ENCODE measurements around the gene LGALS7.
"Not testable (repeated sequence)": the region's sequence is repeated elsewhere in the genome, so short reads cannot be mapped to it uniquely, and the experiment has no call there.

Gene LGALS7

DNA sequence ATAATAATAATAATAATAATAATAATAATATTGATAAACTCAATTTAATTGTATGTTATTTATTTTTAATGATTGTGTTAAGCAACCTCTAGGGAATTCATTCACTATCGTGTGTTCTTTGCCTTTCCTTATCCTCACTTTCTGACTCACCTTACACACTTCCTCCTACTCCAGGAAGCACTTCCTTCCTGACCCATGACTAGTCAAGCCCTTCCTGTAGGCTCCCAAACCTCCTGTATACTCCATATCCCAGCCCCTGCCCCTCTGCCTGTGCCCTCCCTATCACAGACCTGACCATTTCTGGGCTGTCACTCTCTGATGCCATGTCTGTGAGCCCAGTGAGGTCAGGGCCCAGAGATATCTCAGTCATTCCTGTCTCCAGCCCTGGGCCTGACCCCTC lies 31.9 kb upstream of the LGALS7 start:
- TF ChIP-seq, protein P1, sequence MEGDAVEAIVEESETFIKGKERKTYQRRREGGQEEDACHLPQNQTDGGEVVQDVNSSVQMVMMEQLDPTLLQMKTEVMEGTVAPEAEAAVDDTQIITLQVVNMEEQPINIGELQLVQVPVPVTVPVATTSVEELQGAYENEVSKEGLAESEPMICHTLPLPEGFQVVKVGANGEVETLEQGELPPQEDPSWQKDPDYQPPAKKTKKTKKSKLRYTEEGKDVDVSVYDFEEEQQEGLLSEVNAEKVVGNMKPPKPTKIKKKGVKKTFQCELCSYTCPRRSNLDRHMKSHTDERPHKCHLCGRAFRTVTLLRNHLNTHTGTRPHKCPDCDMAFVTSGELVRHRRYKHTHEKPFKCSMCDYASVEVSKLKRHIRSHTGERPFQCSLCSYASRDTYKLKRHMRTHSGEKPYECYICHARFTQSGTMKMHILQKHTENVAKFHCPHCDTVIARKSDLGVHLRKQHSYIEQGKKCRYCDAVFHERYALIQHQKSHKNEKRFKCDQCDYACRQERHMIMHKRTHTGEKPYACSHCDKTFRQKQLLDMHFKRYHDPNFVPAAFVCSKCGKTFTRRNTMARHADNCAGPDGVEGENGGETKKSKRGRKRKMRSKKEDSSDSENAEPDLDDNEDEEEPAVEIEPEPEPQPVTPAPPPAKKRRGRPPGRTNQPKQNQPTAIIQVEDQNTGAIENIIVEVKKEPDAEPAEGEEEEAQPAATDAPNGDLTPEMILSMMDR (IDR thresholded peaks at IDR 0.05; ENCODE audit: insufficient read depth, low read depth, low read length, missing control alignments): no peak
- DNase-seq (ENCODE audit: low read depth): no peak
- no peak overlapping the region for H3K4me3 ChIP-seq (ENCODE audit: low read depth, low read length)

DNA sequence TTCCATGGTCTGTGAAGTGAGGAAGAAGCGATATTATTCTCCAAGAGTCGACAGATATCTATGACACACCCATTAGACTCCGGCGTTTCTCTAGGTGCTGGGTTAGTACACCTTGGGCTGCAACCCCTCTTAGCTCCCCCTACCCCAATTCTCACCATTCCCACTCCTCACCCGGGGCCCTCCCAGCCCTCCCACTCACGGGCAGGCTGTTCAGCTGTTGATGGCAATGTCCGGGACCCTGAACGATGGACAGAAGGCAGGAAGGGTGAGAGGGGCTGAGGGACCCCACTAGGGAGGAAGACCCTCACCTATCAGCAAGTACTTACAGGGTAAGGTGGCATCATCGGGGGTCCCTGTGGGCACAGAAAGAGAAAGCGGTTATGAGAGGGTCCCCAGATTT lies 30.2 kb upstream of the LGALS7 start:
- no peak for DNase-seq (ENCODE audit: low read depth)
- TF ChIP-seq, protein P1 (IDR thresholded peaks at IDR 0.05; ENCODE audit: insufficient read depth, low read depth, low read length, missing control alignments): no peak
- no peak overlapping the region for H3K4me3 ChIP-seq (ENCODE audit: low read depth, low read length)

DNA sequence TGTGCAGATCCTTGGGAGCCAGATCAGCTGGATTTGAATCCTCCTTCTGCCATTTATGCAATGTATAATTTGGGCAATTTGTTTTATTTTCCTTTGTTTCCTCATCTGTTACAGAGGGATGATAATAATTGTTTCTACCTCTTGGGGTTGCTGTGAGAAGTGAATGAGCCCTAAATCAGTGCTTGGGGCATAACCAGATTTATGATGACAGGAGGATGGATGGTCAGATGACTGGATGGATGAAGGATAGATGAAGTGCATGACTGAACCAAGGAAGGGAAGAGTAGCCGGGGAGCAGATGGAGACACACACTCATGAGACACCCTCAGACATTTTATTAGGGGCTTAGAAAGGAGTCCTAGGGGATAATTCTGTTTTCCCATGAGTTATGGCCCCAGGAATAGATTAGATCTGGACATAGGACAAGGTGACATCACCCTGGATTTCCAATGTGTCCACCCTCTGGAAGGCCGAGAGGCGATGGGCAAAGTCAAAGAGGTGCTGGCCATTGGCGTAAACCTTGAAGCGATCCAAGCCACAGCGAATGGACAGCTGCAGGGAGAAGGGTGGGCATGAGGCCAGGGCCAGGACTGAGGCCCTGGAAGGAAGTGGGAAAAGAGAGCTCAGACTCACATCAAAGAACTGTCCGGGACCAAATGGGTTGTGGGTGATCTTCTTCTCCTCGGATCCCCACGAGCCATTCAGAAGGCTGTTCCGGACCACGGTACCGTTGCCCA lies 28.2 kb upstream of the LGALS7 start:
- no peak overlapping the region for H3K4me3 ChIP-seq (ENCODE audit: low read depth, low read length)
- TF ChIP-seq, protein P1 (IDR thresholded peaks at IDR 0.05; ENCODE audit: insufficient read depth, low read depth, low read length, missing control alignments): no peak
- no peak for DNase-seq (ENCODE audit: low read depth)

DNA sequence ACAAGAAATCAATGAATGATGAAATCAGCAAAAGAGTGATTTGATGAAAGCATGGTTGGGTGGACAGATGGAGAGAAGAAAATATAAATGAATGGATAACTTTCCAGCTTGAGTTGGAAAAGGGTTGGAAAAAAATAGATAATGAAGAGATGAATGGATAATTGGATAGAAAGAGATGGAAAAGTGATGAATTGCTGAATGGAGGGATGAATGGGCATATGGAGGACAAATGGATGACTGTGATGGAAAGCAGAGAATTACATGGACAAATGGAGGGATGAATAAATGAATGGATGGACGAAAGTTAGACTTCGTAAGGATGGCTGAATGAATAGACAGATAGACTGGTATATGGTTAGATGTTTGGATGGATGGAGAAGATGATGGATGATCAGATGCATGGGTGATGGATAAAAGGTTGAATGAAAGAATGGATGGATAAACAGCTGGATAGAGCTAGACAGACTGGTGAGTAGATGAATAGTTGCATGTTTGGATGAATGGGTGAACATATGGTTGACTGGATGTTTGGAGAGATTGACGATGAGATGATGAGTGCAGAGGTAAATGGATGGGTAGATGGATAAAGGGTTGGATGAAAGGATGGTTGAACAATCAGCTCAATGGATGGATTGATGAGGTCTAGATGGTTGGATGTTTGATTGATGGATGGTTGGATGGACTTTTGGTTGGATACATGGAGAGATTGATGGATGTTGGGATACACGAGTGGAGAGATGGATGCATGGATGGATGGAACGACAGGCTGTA lies 27.4 kb upstream of the LGALS7 start:
- H3K4me3 ChIP-seq (ENCODE audit: low read depth, low read length): no peak overlapping the region
- TF ChIP-seq, protein P1 (IDR thresholded peaks at IDR 0.05; ENCODE audit: insufficient read depth, low read depth, low read length, missing control alignments): no peak
- DNase-seq (ENCODE audit: low read depth): no peak

DNA sequence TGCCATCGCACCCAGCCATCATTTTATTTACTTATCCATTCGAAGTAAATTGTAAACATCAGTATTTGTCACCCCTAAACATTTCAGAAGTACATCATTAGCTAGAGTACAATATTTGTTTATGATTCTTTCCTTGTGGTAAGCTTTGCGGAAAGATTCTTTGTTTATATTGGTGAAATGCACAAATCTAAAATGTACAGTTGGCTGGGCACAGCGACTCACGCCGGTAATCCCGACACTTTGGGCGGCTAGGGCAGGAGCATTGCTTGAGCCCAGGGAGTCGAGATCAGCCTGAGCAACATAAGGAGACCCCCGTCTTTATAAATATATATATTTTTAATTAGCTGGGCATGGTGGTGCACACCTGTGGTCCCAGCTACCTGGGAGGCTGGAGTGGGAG lies 25.8 kb upstream of the LGALS7 start:
- TF ChIP-seq, protein P1 (IDR thresholded peaks at IDR 0.05; ENCODE audit: insufficient read depth, low read depth, low read length, missing control alignments): no peak
- DNase-seq (ENCODE audit: low read depth): no peak
- H3K4me3 ChIP-seq (ENCODE audit: low read depth, low read length): no peak overlapping the region

DNA sequence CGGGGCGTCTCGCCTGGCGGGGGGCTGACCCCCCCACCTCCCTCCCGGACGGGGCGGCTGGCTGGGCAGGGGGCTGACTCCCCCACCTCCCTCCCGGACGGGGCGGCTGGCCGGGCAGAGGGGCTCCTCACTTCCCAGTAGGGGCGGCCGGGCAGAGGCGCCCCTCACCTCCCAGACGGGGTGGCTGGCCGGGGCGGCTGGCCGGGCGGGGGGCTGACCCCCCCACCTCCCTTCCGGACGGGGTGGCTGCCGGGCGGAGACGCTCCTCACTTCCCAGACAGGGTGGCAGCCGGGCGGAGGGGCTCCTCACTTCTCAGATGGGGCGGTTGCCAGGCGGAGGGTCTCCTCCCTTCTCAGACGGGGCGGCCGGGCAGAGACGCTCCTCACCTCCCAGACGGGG lies 24.5 kb upstream of the LGALS7 start:
- not testable (repeated sequence) for H3K4me3 ChIP-seq (ENCODE audit: low read depth, low read length); DNase-seq (ENCODE audit: low read depth)

DNA sequence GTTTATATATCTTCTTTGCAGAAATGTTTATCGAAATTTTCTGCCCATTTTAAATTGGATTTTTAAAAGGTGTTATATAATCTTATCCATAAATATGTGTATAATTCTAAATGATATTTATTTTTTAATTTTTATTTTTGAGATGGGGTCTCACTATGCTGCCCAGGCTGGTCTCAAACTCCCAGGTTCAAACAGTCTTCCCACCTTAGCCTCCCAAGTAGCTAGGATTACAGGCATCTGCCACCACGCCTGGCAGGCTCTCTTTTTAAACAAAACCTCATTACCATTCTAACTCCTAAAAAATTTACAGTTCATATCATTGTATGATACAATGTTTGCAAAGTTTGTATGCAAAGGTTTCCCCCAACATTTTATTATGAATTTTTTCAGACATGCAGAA lies 22.8 kb upstream of the LGALS7 start:
- no peak for DNase-seq (ENCODE audit: low read depth)
- TF ChIP-seq, protein P1 (IDR thresholded peaks at IDR 0.05; ENCODE audit: insufficient read depth, low read depth, low read length, missing control alignments): no peak
- H3K4me3 ChIP-seq (ENCODE audit: low read depth, low read length): no peak overlapping the region

Measured in GM12865 (cell line).